Stimulated activated CD8-positive, alpha-beta memory T cell treated with anti-CD3 and anti-CD28 coated beads, Interleukin-15, amount 100 ng/mL, for 1 hour (primary cell): ENCODE results near the gene AZI2.

ENCODE experiments used
- DNase-seq: peaks from one replicate; pipeline ENCODE4 v3.0.0-alpha.2; 2020; ENCODE audit warnings: low read depth

AZI2 gene

GRCh38 chr3:28300345-28300962, 48.2 kb downstream of the AZI2 start:
- DNase-seq, result no peak

- no peak for DNase-seq
Observed at GRCh38 chr3:28299705-28300104, 48.9 kb downstream of the AZI2 start.

GRCh38 chr3:28295898-28296490, 52.6 kb downstream of the AZI2 start:
- no peak for DNase-seq

- no peak for DNase-seq
Observed at GRCh38 chr3:28294667-28295413, 53.8 kb downstream of the AZI2 start.

GRCh38 chr3:28292622-28293021, 56.0 kb downstream of the AZI2 start:
- no peak for DNase-seq

- no peak for DNase-seq
Observed at GRCh38 chr3:28291577-28291976, 57.0 kb downstream of the AZI2 start.

GRCh38 chr3:28290863-28291300, 57.7 kb downstream of the AZI2 start:
- DNase-seq, result no peak

- DNase-seq, result no peak
Observed at GRCh38 chr3:28287046-28287445, 61.6 kb downstream of the AZI2 start.

GRCh38 chr3:28286595-28286994, 62.0 kb downstream of the AZI2 start:
- no peak for DNase-seq

GRCh38 chr3:28280781-28281180, 67.8 kb downstream of the AZI2 start:
- no peak for DNase-seq

- DNase-seq, result no peak
Observed at GRCh38 chr3:28279770-28280169, 68.9 kb downstream of the AZI2 start.

GRCh38 chr3:28278918-28279317, 69.7 kb downstream of the AZI2 start:
- no peak for DNase-seq

GRCh38 chr3:28273837-28274236, 74.8 kb downstream of the AZI2 start:
- no peak for DNase-seq
